CD4-positive, alpha-beta T cell (primary cell): ENCODE results near the gene GNA12. TPM values are rescaled to one million over a fixed set of nuclear protein-coding genes. Genes with fewer than 3 reads are reported as not detected.
A peak's percentile ranks its signal among the peaks of the same experiment; 100 is the strongest.

Experiments
- ATAC-seq: fragments of 200-7000 bp; cut with Tn5 transposase; one replicate; pipeline ENCODE4 v1.10.0; 2022; ENCODE audit warnings: mild to moderate bottlenecking; ENCODE audit not compliant: poor library complexity
- CTCF ChIA-PET: fragments of 350-600 bp; sonication (Branson Sonifier 250); formaldehyde crosslinking; loops from one replicate; lab custom pipeline; 2021; ENCODE audit warnings: antibody characterized with exemption, inconsistent platforms; lab: Charles Lee
- POLR2A ChIA-PET: fragments of 350-600 bp; sonication (Branson Sonifier 250); formaldehyde crosslinking; loops from one replicate; lab custom pipeline; 2021; ENCODE audit warnings: antibody characterized with exemption, inconsistent platforms; lab: Charles Lee
- DNase-seq, 14 experiments: peaks; one replicate each; pipeline ENCODE4 v3.0.0-alpha.2; 2013 to 2020; ENCODE audit warnings: mixed read lengths in 2 of 14
- H3K27ac ChIP-seq, 2 donors: one replicate each; pipeline versions ENCODE4 v1.5.1 to v1.7.0; 2013; ENCODE audit warnings: low read length in 2 of 2, low read depth in 1 of 2, mild to moderate bottlenecking in 1 of 2
- H3K27me3 ChIP-seq, 2 experiments: 1 replicate in 1 of 2; 2 replicates in 1 of 2; pipeline versions ENCODE4 v1.6.1 to v1.7.0; 2013; ENCODE audit warnings: low read length in 2 of 2, control low read depth in 1 of 2, mild to moderate bottlenecking in 1 of 2, moderate library complexity in 1 of 2; ENCODE audit not compliant: insufficient read depth in 2 of 2, control insufficient read depth in 1 of 2
- H3K36me3 ChIP-seq: one replicate; pipeline ENCODE4 v1.6.1; 2013; ENCODE audit warnings: low read length, control low read depth; ENCODE audit not compliant: insufficient read depth
- H3K4me1 ChIP-seq: one replicate; pipeline ENCODE4 v1.6.1; 2013; ENCODE audit warnings: low read length, control low read depth; ENCODE audit not compliant: insufficient read depth
- H3K4me3 ChIP-seq: one replicate; pipeline ENCODE4 v1.5.1; 2013; ENCODE audit warnings: mild to moderate bottlenecking, low read length, moderate library complexity
- H3K9me3 ChIP-seq, 2 experiments: 1 replicate in 1 of 2; 2 replicates in 1 of 2; pipeline versions ENCODE4 v1.6.1 to v1.7.0; 2013; ENCODE audit warnings: low read length in 2 of 2, mild to moderate bottlenecking in 2 of 2, control low read depth in 1 of 2, moderate library complexity in 1 of 2; ENCODE audit not compliant: control insufficient read depth in 1 of 2, insufficient read depth in 1 of 2
- H3K27ac Mint-ChIP-seq: one replicate; pipeline ENCODE4 v1.8.0; 2020; ENCODE audit warnings: mixed read lengths
- H3K27me3 Mint-ChIP-seq: one replicate; pipeline ENCODE4 v1.8.0; 2021; ENCODE audit warnings: mixed read lengths
- H3K36me3 Mint-ChIP-seq: one replicate; pipeline ENCODE4 v1.8.0; 2021; ENCODE audit warnings: low read depth, mixed read lengths
- H3K4me1 Mint-ChIP-seq: one replicate; pipeline ENCODE4 v1.8.0; 2021; ENCODE audit warnings: low read depth, mixed read lengths
- H3K4me3 Mint-ChIP-seq: one replicate; pipeline ENCODE4 v1.8.0; 2020; ENCODE audit warnings: mild to moderate bottlenecking, mixed read lengths
- H3K9me3 Mint-ChIP-seq: one replicate; pipeline ENCODE4 v1.8.0; 2020; ENCODE audit warnings: mixed read lengths
- intact Hi-C, 2 experiments: fragments of 100-400 bp; cut with DNase I in 1 of 2; cut with micrococcal nuclease in 1 of 2; formaldehyde crosslinking; loops; one replicate each; pipeline versions ENCODE4 v1.15.1 to v1.9.0; 2023 to 2025; cut with DNase I, micrococcal nuclease
- total RNA-seq, 174 experiments: library from RNA in 2 of 174; stranded (reverse) in 2 of 174; gene quantifications; one replicate each; pipeline ENCODE4 v1.2.3 and lab custom pipeline; 2021 to 2026
- TF ChIP-seq, protein P1 (sequence below): fragments of 200-600 bp; IDR thresholded peaks from one replicate; pipeline ENCODE4 v1.8.0; 2022; ENCODE audit warnings: antibody characterized with exemption, mild to moderate bottlenecking

GNA12 gene
- total RNA-seq, 2 experiments from 2014 or later: 16.0 to 16.1 TPM

DNA sequence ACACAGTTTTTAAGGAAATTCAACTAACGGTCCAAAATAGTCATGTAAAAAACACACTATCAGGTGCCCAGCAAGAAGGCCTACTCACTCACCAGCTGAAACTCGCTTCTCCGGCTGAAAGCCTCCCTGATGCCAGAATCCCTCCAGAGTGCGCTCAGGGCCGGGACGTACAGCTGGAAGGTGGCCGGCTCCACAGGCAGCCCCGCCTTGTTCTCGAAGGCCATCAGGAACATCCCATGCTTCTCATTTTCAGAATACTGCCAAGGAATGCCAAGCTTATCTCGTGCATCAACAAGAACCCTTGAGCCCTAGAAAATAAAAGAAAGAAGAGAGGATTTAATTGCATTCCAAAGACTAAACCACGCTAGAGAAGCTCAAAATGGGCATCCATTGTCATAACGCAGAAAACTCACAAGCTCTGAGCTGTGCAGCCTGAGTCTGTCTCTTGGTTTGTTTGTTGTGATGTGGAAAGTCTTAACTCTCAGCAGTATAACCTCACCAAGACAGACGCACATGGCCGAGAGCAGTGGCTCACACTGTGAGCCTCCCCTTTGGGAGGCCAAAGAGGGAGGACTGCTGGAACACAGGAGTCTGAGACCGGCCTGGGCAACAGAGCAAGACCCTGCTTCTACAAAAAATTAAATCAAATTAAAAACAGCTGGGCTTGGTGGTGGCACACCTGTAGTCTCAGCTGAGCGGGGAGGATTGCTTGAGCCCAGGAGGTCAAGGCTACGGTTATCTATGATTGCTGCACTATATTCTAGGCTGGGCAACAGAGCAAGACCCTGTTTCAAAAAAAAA, 49.1 kb downstream of the GNA12 start:
- TF ChIP-seq, protein P1, sequence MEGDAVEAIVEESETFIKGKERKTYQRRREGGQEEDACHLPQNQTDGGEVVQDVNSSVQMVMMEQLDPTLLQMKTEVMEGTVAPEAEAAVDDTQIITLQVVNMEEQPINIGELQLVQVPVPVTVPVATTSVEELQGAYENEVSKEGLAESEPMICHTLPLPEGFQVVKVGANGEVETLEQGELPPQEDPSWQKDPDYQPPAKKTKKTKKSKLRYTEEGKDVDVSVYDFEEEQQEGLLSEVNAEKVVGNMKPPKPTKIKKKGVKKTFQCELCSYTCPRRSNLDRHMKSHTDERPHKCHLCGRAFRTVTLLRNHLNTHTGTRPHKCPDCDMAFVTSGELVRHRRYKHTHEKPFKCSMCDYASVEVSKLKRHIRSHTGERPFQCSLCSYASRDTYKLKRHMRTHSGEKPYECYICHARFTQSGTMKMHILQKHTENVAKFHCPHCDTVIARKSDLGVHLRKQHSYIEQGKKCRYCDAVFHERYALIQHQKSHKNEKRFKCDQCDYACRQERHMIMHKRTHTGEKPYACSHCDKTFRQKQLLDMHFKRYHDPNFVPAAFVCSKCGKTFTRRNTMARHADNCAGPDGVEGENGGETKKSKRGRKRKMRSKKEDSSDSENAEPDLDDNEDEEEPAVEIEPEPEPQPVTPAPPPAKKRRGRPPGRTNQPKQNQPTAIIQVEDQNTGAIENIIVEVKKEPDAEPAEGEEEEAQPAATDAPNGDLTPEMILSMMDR: no peak
- Mint-ChIP-seq H3K36me3 (peaks cover 51% of the 10 kb centered on the region), H3K4me3 (no peak overlapping the region), H3K27me3 (no peaks in the 10 kb centered on the region), H3K27ac (no peak overlapping the region), H3K4me1 (peaks cover 25% of the 10 kb centered on the region), H3K9me3 (no peaks in the 10 kb centered on the region)
- POLR2A ChIA-PET: no interaction called here
- DNase-seq (no peak), ATAC-seq (no peak)
- CTCF ChIA-PET: interaction anchor here (0.8 to 0.9 kb wide), 2 partner anchors 9 to 10 kb away, joined by 3 to 4 read pairs; no protein-coding TSS in a partner anchor
- no peaks in the 10 kb centered on the region for H3K9me3 ChIP-seq
- H3K27ac ChIP-seq: no peak overlapping the region
- H3K4me3 ChIP-seq: no peak overlapping the region
- intact Hi-C loops: no loop called here
- H3K36me3 ChIP-seq: peaks cover 23% of the 10 kb centered on the region
- no peaks in the 10 kb centered on the region for H3K27me3 ChIP-seq
- no peaks in the 10 kb centered on the region for H3K4me1 ChIP-seq

DNA sequence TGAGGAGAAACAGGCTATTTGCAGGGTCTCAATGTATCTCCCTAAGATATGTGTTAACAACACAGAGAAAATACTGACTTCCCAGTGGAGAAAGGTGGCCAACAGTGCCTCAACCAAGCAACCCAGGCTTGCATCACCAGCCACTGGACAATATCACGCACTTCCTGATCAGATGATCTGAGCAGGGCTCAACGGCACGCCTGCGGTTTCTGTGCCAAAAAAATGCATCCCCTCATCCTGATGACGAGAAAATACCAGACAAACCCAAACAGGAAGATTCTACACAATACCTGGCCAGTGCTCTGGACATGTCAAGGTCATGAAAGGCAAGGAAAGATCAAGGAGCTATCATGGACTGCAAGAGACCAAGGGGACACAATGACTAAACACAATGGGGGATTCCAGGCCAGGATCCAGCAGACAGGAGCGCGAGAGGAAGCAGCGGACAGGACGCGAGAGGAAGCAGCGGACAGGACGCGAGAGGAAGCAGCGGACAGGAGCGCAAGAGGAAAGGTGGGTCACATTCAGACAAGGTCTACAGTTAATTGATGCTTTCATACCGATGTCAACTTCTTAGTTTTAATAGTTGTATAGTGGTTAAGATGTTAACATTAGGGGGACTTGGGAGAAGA, 51.1 kb downstream of the GNA12 start:
- H3K4me3 Mint-ChIP-seq: no peak overlapping the region
- Histone ChIP-seq H3K4me3 (no peak overlapping the region), H3K36me3 (peaks cover 27% of the 10 kb centered on the region), H3K27ac (no peak overlapping the region), H3K9me3 (no peaks in the 10 kb centered on the region), H3K27me3 (no peaks in the 10 kb centered on the region), H3K4me1 (no peaks in the 10 kb centered on the region)
- H3K27ac Mint-ChIP-seq: no peak overlapping the region
- no peaks in the 10 kb centered on the region for H3K9me3 Mint-ChIP-seq
- TF ChIP-seq, protein P1: no peak
- ATAC-seq: no peak
- H3K36me3 Mint-ChIP-seq: peaks cover 67% of the 10 kb centered on the region
- no peaks in the 10 kb centered on the region for H3K27me3 Mint-ChIP-seq
- CTCF ChIA-PET: no interaction called here
- POLR2A ChIA-PET: no interaction called here
- peak in 2 of 14 experiments; percentile 39 to 42 for DNase-seq
- peaks cover 4% of the 10 kb centered on the region for H3K4me1 Mint-ChIP-seq
- intact Hi-C loops: no loop called here

DNA sequence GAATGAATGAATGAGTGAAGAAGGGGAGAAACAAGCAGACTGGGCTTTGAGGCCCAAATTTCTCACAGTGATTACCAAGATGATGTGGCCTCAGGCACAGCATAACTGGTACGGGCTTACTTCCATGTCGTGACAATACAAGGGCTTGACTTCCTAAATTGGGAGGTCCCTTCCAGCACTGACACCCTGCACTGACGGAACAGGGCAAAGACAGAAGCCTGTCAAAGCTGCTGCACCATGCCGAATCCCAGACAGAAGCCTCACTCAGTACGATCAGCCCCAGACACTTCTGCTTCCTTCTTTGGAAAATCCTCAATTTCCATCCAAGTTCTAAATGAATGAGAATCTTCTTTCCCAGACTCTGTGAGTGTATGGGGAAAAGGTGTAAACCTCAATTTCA, 51.9 kb downstream of the GNA12 start:
- H3K4me3 Mint-ChIP-seq: no peak overlapping the region
- POLR2A ChIA-PET: no interaction called here

More for the DNA sequence above, 51.9 kb downstream of the GNA12 start:
- Mint-ChIP-seq H3K27ac (no peak overlapping the region), H3K9me3 (no peaks in the 10 kb centered on the region), H3K27me3 (no peaks in the 10 kb centered on the region), H3K36me3 (peaks cover 72% of the 10 kb centered on the region), H3K4me1 (no peaks in the 10 kb centered on the region)
- H3K36me3 ChIP-seq: peaks cover 27% of the 10 kb centered on the region
- ATAC-seq: no peak
- no peaks in the 10 kb centered on the region for H3K27me3 ChIP-seq
- CTCF ChIA-PET: no interaction called here
- H3K27ac ChIP-seq: no peak overlapping the region
- DNase-seq: peak in 1 of 14 experiments; percentile 20
- TF ChIP-seq, protein P1: no peak
- no peak overlapping the region for H3K4me3 ChIP-seq
- H3K9me3 ChIP-seq: no peaks in the 10 kb centered on the region
- H3K4me1 ChIP-seq: no peaks in the 10 kb centered on the region
- intact Hi-C loops: no loop called here
